ENCODE data around the gene CNGA4.

GRCh38 chr11:6206456-6207180 is 32.3 kb upstream of the CNGA4 start:
- TF ChIP-seq CTCF (IDR thresholded peaks at IDR 0.05) (no peak), POLR2A (IDR thresholded peaks at IDR 0.05) (no peak)
